Central memory CD8-positive, alpha-beta T cell (primary cell): ENCODE measurements around the gene CD244.

ENCODE experiments used
- ATAC-seq: fragments of 150-1000 bp; cut with Tn5 transposase; replicated peaks from 2 replicates; pipeline ENCODE4 v1.10.0; 2022; ENCODE audit warnings: mild to moderate bottlenecking, moderate FRiP score, moderate number of reproducible peaks; ENCODE audit not compliant: poor library complexity, severe bottlenecking; ENCODE audit errors: extremely low read depth
- DNase-seq, 2 donors: peaks; one replicate each; pipeline ENCODE4 v3.0.0; 2021; ENCODE audit warnings: low spot score in 2 of 2
- H3K27ac Mint-ChIP-seq: one replicate; pipeline ENCODE4 v1.8.0; 2022; ENCODE audit warnings: low read depth, mild to moderate bottlenecking, moderate library complexity, mixed read lengths
- H3K27me3 Mint-ChIP-seq: one replicate; pipeline ENCODE4 v1.8.0; 2022; ENCODE audit warnings: mixed read lengths
- H3K36me3 Mint-ChIP-seq: one replicate; pipeline ENCODE4 v1.8.0; 2022; ENCODE audit warnings: mild to moderate bottlenecking, moderate library complexity, mixed read lengths; ENCODE audit not compliant: insufficient read depth
- H3K4me1 Mint-ChIP-seq: one replicate; pipeline ENCODE4 v1.8.0; 2022; ENCODE audit warnings: mixed read lengths
- H3K4me3 Mint-ChIP-seq: one replicate; pipeline ENCODE4 v1.8.0; 2022; ENCODE audit warnings: mild to moderate bottlenecking, moderate library complexity, mixed read lengths
- H3K9me3 Mint-ChIP-seq: one replicate; pipeline ENCODE4 v1.8.0; 2022; ENCODE audit warnings: mixed read lengths

Gene CD244

GRCh38 chr1:160814316-160814715 lies 48.4 kb downstream of the CD244 start:
- Mint-ChIP-seq H3K27ac (peak overlapping the region; percentile 75), H3K36me3 (peaks cover 75% of the 10 kb centered on the region), H3K4me3 (no peak overlapping the region)

GRCh38 chr1:160813215-160813614 lies 49.5 kb downstream of the CD244 start:
- Mint-ChIP-seq H3K36me3 (peaks cover 70% of the 10 kb centered on the region), H3K4me3 (no peak overlapping the region), H3K27ac (peak overlapping the region; percentile 75), H3K27me3 (no peaks in the 10 kb centered on the region), H3K4me1 (peaks cover 53% of the 10 kb centered on the region), H3K9me3 (no peaks in the 10 kb centered on the region)
- DNase-seq (no peak), ATAC-seq (peak; percentile 93)

More at GRCh38 chr1:160814316-160814715, 48.4 kb downstream of the CD244 start:
- ATAC-seq (no peak), DNase-seq (no peak)
- Mint-ChIP-seq H3K4me1 (peaks cover 58% of the 10 kb centered on the region), H3K9me3 (no peaks in the 10 kb centered on the region), H3K27me3 (no peaks in the 10 kb centered on the region)

GRCh38 chr1:160811147-160811546 lies 51.5 kb downstream of the CD244 start:
- Mint-ChIP-seq H3K27me3 (no peaks in the 10 kb centered on the region), H3K4me3 (no peak overlapping the region)
- no peak for ATAC-seq

GRCh38 chr1:160810486-160810885 lies 52.2 kb downstream of the CD244 start:
- peaks cover 15% of the 10 kb centered on the region for H3K9me3 Mint-ChIP-seq
- no peaks in the 10 kb centered on the region for H3K27me3 Mint-ChIP-seq
- peak overlapping the region; percentile 8 for H3K27ac Mint-ChIP-seq
- H3K4me1 Mint-ChIP-seq = peaks cover 78% of the 10 kb centered on the region
- DNase-seq = no peak
- H3K36me3 Mint-ChIP-seq = peaks cover 61% of the 10 kb centered on the region
- ATAC-seq = no peak
- H3K4me3 Mint-ChIP-seq = no peak overlapping the region

More at GRCh38 chr1:160811147-160811546, 51.5 kb downstream of the CD244 start:
- Mint-ChIP-seq H3K36me3 (peaks cover 63% of the 10 kb centered on the region), H3K27ac (peak overlapping the region; percentile 45), H3K4me1 (peaks cover 71% of the 10 kb centered on the region), H3K9me3 (peaks cover 8% of the 10 kb centered on the region)
- DNase-seq = no peak

GRCh38 chr1:160808289-160808688 lies 54.4 kb downstream of the CD244 start:
- Mint-ChIP-seq H3K4me3 (peak overlapping the region; percentile 17), H3K9me3 (peaks cover 16% of the 10 kb centered on the region), H3K27ac (peak overlapping the region; percentile 37), H3K36me3 (peaks cover 56% of the 10 kb centered on the region), H3K27me3 (no peaks in the 10 kb centered on the region), H3K4me1 (peaks cover 86% of the 10 kb centered on the region)
- ATAC-seq = no peak
- no peak for DNase-seq

GRCh38 chr1:160807738-160808137 lies 54.9 kb downstream of the CD244 start:
- H3K9me3 Mint-ChIP-seq = peaks cover 16% of the 10 kb centered on the region
- H3K4me1 Mint-ChIP-seq = peaks cover 85% of the 10 kb centered on the region
- peak overlapping the region; percentile 37 for H3K27ac Mint-ChIP-seq
- H3K36me3 Mint-ChIP-seq = peaks cover 56% of the 10 kb centered on the region
- DNase-seq = no peak
- no peaks in the 10 kb centered on the region for H3K27me3 Mint-ChIP-seq
- no peak for ATAC-seq
- peak overlapping the region; percentile 48 for H3K4me3 Mint-ChIP-seq

- no peaks in the 10 kb centered on the region for H3K27me3 Mint-ChIP-seq
- peak; percentile 16 for ATAC-seq
Observed at GRCh38 chr1:160807247-160807646, 55.4 kb downstream of the CD244 start.

GRCh38 chr1:160806784-160807183 lies 55.9 kb downstream of the CD244 start:
- H3K4me1 Mint-ChIP-seq = peaks cover 81% of the 10 kb centered on the region
- H3K27ac Mint-ChIP-seq = peak overlapping the region; percentile 37
- ATAC-seq (no peak), DNase-seq (no peak)
- H3K4me3 Mint-ChIP-seq = peak overlapping the region; percentile 48
- peaks cover 16% of the 10 kb centered on the region for H3K9me3 Mint-ChIP-seq
- peaks cover 54% of the 10 kb centered on the region for H3K36me3 Mint-ChIP-seq
- H3K27me3 Mint-ChIP-seq = no peaks in the 10 kb centered on the region

More at GRCh38 chr1:160807247-160807646, 55.4 kb downstream of the CD244 start:
- Mint-ChIP-seq H3K36me3 (peaks cover 58% of the 10 kb centered on the region), H3K9me3 (peaks cover 16% of the 10 kb centered on the region), H3K27ac (peak overlapping the region; percentile 37), H3K4me3 (peak overlapping the region; percentile 48), H3K4me1 (peaks cover 85% of the 10 kb centered on the region)
- DNase-seq = no peak

GRCh38 chr1:160806109-160806665 lies 56.5 kb downstream of the CD244 start:
- Mint-ChIP-seq H3K4me3 (peak overlapping the region; percentile 48), H3K27ac (peak overlapping the region; percentile 88)
- ATAC-seq = peak; percentile 65

GRCh38 chr1:160801836-160802580 lies 60.7 kb downstream of the CD244 start:
- no peak overlapping the region for H3K27ac Mint-ChIP-seq
- peaks cover 86% of the 10 kb centered on the region for H3K4me1 Mint-ChIP-seq
- peaks cover 12% of the 10 kb centered on the region for H3K9me3 Mint-ChIP-seq
- DNase-seq (no peak), ATAC-seq (no peak)
- peak overlapping the region; percentile 92 for H3K4me3 Mint-ChIP-seq
- peaks cover 59% of the 10 kb centered on the region for H3K36me3 Mint-ChIP-seq
- H3K27me3 Mint-ChIP-seq = no peaks in the 10 kb centered on the region

More at GRCh38 chr1:160806109-160806665, 56.5 kb downstream of the CD244 start:
- H3K27me3 Mint-ChIP-seq = no peaks in the 10 kb centered on the region
- peaks cover 16% of the 10 kb centered on the region for H3K9me3 Mint-ChIP-seq
- H3K36me3 Mint-ChIP-seq = peaks cover 53% of the 10 kb centered on the region
- H3K4me1 Mint-ChIP-seq = peaks cover 81% of the 10 kb centered on the region
- DNase-seq = no peak

GRCh38 chr1:160800645-160801408 lies 61.9 kb downstream of the CD244 start:
- Mint-ChIP-seq H3K27ac (peak overlapping the region; percentile 68), H3K4me1 (peaks cover 77% of the 10 kb centered on the region), H3K27me3 (no peaks in the 10 kb centered on the region), H3K36me3 (peaks cover 58% of the 10 kb centered on the region), H3K9me3 (peaks cover 5% of the 10 kb centered on the region), H3K4me3 (peak overlapping the region; percentile 92)
- DNase-seq (no peak), ATAC-seq (peak; percentile 39)

GRCh38 chr1:160800142-160800541 lies 62.5 kb downstream of the CD244 start:
- Mint-ChIP-seq H3K4me3 (peak overlapping the region; percentile 92), H3K27me3 (no peaks in the 10 kb centered on the region), H3K36me3 (peaks cover 57% of the 10 kb centered on the region), H3K9me3 (no peaks in the 10 kb centered on the region), H3K27ac (peak overlapping the region; percentile 68), H3K4me1 (peaks cover 77% of the 10 kb centered on the region)
- ATAC-seq (no peak), DNase-seq (no peak)
